ENCODE data around the gene DNAH10. TPM values are rescaled to one million over a fixed set of nuclear protein-coding genes. Genes with fewer than 3 reads are reported as not detected.

Gene DNAH10
- total and polyA plus RNA-seq, 12 donors = 0.06 to 1.5 (median 0.28) TPM

- TF ChIP-seq CTCF (IDR thresholded peaks at IDR 0.05) (no peak), POLR2A (IDR thresholded peaks at IDR 0.05) (no peak)
- 70 to 81% (median 73%) methylated on average over 8 of the region's 8 CpGs for WGBS, 4 donors
These were observed 205.1 kb downstream of the DNAH10 start for GRCh38 chr12:123967121-123967586.

GRCh38 chr12:123971449-123971769, 209.3 kb downstream of the DNAH10 start:
- no peak for DNase-seq
- Histone ChIP-seq H3K9me3 (replicated peaks in 1 of 3) (no peaks in the 10 kb centered on the region), H3K27ac (peak overlapping the region in 4 of 5 donors; percentile 80 to 96 (median 85)), H3K27me3 (no peaks in the 10 kb centered on the region), H3K4me3 (peak overlapping the region in 2 of 4 donors; percentile 78 to 79), H3K4me1 (replicated peaks in 1 of 2) (peaks cover 4 to 23% of the 10 kb centered on the region in 2 donors), H3K36me3 (replicated peaks in 1 of 2) (no peaks in the 10 kb centered on the region)
- intact Hi-C loops (cut with DNase I) = no loop called here
- WGBS, 4 donors = 28 to 37% (median 29%) methylated on average over 10 of the region's 10 CpGs
- TF ChIP-seq CTCF (IDR thresholded peaks at IDR 0.05) = no peak
- no peak for TF ChIP-seq POLR2A (IDR thresholded peaks at IDR 0.05)

More at GRCh38 chr12:123967121-123967586, 205.1 kb downstream of the DNAH10 start:
- peaks cover 0 to 4% (median 0%) of the 10 kb centered on the region in 3 donors for H3K9me3 ChIP-seq (replicated peaks in 1 of 3)
- no peak overlapping the region for H3K27ac ChIP-seq
- peaks cover 0 to 9% of the 10 kb centered on the region in 2 donors for H3K4me1 ChIP-seq (replicated peaks in 1 of 2)
- H3K27me3 ChIP-seq = no peaks in the 10 kb centered on the region
- intact Hi-C loops (cut with DNase I) = loop anchor here in 1 of 2 donors (5.0 kb wide), 1 partner anchor 60 kb away; no protein-coding TSS in a partner anchor
- no peaks in the 10 kb centered on the region for H3K36me3 ChIP-seq (replicated peaks in 1 of 2)
- no peak overlapping the region for H3K4me3 ChIP-seq
- DNase-seq = no peak

- intact Hi-C loops (cut with DNase I) = no loop called here
- H3K9me3 ChIP-seq (replicated peaks in 1 of 3) = no peaks in the 10 kb centered on the region
- H3K4me3 ChIP-seq = peak overlapping the region in 3 of 4 donors; percentile 52 to 79 (median 78)
- H3K27me3 ChIP-seq = no peaks in the 10 kb centered on the region
- peak; percentile 27 to 64 (median 41) for DNase-seq
- WGBS, 4 donors = 0 to 1% (median 1%) methylated on average over 13 to 55 of the region's 55 CpGs
- peak in 1 of 2 donors; percentile 63 for TF ChIP-seq POLR2A (IDR thresholded peaks at IDR 0.05)
- no peak for TF ChIP-seq CTCF (IDR thresholded peaks at IDR 0.05)
- no peaks in the 10 kb centered on the region for H3K36me3 ChIP-seq (replicated peaks in 1 of 2)
- peaks cover 4 to 23% of the 10 kb centered on the region in 2 donors for H3K4me1 ChIP-seq (replicated peaks in 1 of 2)
- H3K27ac ChIP-seq = peak overlapping the region; percentile 11 to 96 (median 82)
These were observed 209.8 kb downstream of the DNAH10 start for GRCh38 chr12:123971770-123972456.

- Histone ChIP-seq H3K27me3 (no peaks in the 10 kb centered on the region), H3K4me1 (replicated peaks in 1 of 2) (peaks cover 4 to 23% of the 10 kb centered on the region in 2 donors), H3K27ac (peak within 1 kb of the TSS; percentile 11 to 96 (median 82)), H3K4me3 (peak within 1 kb of the TSS; percentile 16 to 79 (median 67)), H3K9me3 (replicated peaks in 1 of 3) (no peaks in the 10 kb centered on the region), H3K36me3 (replicated peaks in 1 of 2) (peaks cover 0 to 3% of the 10 kb centered on the region in 2 donors)
- TF ChIP-seq CTCF (IDR thresholded peaks at IDR 0.05) = peak in 1 of 6 experiments; percentile 34
- TF ChIP-seq POLR2A (IDR thresholded peaks at IDR 0.05) = peak; percentile 60 to 65
- intact Hi-C loops (cut with DNase I) = no loop called here
- peak; percentile 89 to 95 (median 92) for DNase-seq
- WGBS, 4 donors = 0 to 5% (median 0%) methylated on average over 5 to 125 of the region's 138 CpGs
These were observed 210.6 kb downstream of the DNAH10 start, which contains the start of the genes CCDC92 and ZNF664 for GRCh38 chr12:123972457-123973401. TSS of gene CCDC92 (minus strand) at chr12:123972831. CDS start at chr12:123944305, 28,526 bp downstream. TSS of gene ZNF664 (plus strand) at chr12:123973215. CDS start at chr12:124012145, 38,930 bp downstream.

All from adrenal gland (tissue), 12 donors.